HEK293 (cell line): ENCODE data around the gene PREX1.

Experiments used
- HOXD13 ChIP-seq: sonication (generic); formaldehyde crosslinking; IDR thresholded peaks from 2 replicates; pipeline ENCODE4 v1.8.0; 2022; ENCODE audit warnings: missing genetic modification reagents, borderline replicate concordance
- IKZF3 ChIP-seq: fragments of 450-650 bp; IDR thresholded peaks from 2 replicates; pipeline ENCODE4 v1.5.0; 2018; ENCODE audit warnings: missing biosample characterization, mild to moderate bottlenecking, missing genetic modification characterization, moderate library complexity
- SP2 ChIP-seq: fragments of 450-650 bp; formaldehyde crosslinking; IDR thresholded peaks from 2 replicates; pipeline ENCODE4 v1.5.1; 2016; ENCODE audit warnings: missing biosample characterization, missing genetic modification characterization
- TRIM28 ChIP-seq: IDR thresholded peaks from 2 replicates; pipeline ENCODE4 v1.6.1; 2011; ENCODE audit warnings: low read length, control low read depth, borderline replicate concordance
- ZEB2 ChIP-seq: fragments of 450-650 bp; formaldehyde crosslinking; IDR thresholded peaks from 2 replicates; pipeline ENCODE4 v1.5.1; 2016; ENCODE audit warnings: missing biosample characterization, missing genetic modification characterization
- ZNF223 ChIP-seq: fragments of 450-650 bp; formaldehyde crosslinking; IDR thresholded peaks from 2 replicates; pipeline ENCODE4 v1.5.1; 2016; ENCODE audit warnings: missing biosample characterization, missing genetic modification characterization
- ZNF23 ChIP-seq: fragments of 450-650 bp; formaldehyde crosslinking; IDR thresholded peaks from 2 replicates; pipeline ENCODE4 v1.5.1; 2016; ENCODE audit warnings: missing biosample characterization, missing genetic modification characterization, borderline replicate concordance
- ZNF274 ChIP-seq, 2 experiments: fragments of 200-500 bp in 1 of 2; fragments of 450-650 bp in 1 of 2; sonication (Bioruptor generic) in 1 of 2; formaldehyde crosslinking in 1 of 2; IDR thresholded peaks; 2 replicates each; pipeline versions ENCODE4 v1.5.1 to v1.6.1; 2014 to 2016; ENCODE audit warnings: borderline replicate concordance in 1 of 2, inconsistent platforms in 1 of 2, low read length in 1 of 2, missing biosample characterization in 1 of 2, missing genetic modification characterization in 1 of 2
- ZNF792 ChIP-seq: fragments of 450-650 bp; formaldehyde crosslinking; IDR thresholded peaks from 2 replicates; pipeline ENCODE4 v1.5.1; 2016; ENCODE audit warnings: missing biosample characterization, missing genetic modification characterization
- TF ChIP-seq, protein P1 (sequence below): fragments of 450-650 bp; formaldehyde crosslinking; IDR thresholded peaks from 2 replicates; pipeline ENCODE4 v1.5.1; 2016; ENCODE audit warnings: missing biosample characterization, missing genetic modification characterization

GRCh38 chr20:48696671-48697070 is 131.1 kb downstream of the PREX1 start:
- TF ChIP-seq ZNF223 (no peak), ZNF792 (no peak), HOXD13 (CRISPR knock-in tag) (no peak), TRIM28 (no peak), SP2 (tag by site-specific recombination) (no peak), ZNF274 (IDR thresholded peaks at IDR 0.05; ENCODE audit: low read length) (no peak), ZNF274 (tag by site-specific recombination; IDR thresholded peaks at IDR 0.05; ENCODE audit: borderline replicate concordance) (no peak), IKZF3 (tag by site-specific recombination) (no peak), ZEB2 (no peak), ZNF23 (tag by site-specific recombination) (no peak)
- TF ChIP-seq, protein P1, sequence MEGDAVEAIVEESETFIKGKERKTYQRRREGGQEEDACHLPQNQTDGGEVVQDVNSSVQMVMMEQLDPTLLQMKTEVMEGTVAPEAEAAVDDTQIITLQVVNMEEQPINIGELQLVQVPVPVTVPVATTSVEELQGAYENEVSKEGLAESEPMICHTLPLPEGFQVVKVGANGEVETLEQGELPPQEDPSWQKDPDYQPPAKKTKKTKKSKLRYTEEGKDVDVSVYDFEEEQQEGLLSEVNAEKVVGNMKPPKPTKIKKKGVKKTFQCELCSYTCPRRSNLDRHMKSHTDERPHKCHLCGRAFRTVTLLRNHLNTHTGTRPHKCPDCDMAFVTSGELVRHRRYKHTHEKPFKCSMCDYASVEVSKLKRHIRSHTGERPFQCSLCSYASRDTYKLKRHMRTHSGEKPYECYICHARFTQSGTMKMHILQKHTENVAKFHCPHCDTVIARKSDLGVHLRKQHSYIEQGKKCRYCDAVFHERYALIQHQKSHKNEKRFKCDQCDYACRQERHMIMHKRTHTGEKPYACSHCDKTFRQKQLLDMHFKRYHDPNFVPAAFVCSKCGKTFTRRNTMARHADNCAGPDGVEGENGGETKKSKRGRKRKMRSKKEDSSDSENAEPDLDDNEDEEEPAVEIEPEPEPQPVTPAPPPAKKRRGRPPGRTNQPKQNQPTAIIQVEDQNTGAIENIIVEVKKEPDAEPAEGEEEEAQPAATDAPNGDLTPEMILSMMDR (tag by site-specific recombination): no peak
